GM12878 (cell line): ENCODE measurements around the gene AMPH. TPM values are rescaled to one million over a fixed set of nuclear protein-coding genes. Genes with fewer than 3 reads are reported as not detected.
A peak's percentile ranks its signal among the peaks of the same experiment; 100 is the strongest.

Experiments used
- ATAC-seq: fragments of 200-7000 bp; cut with Tn5 transposase; 3 replicates; pipeline ENCODE4 v1.9.1; 2020; ENCODE audit warnings: mild to moderate bottlenecking, moderate library complexity
- BruUV-seq: library from RNA; stranded (reverse); fragments of 400-500 nt; replicated peaks from 2 replicates; lab custom pipeline; 2021; lab: Mats Ljungman, UMichigan
- CTCF ChIA-PET: fragments of 300-600 bp; sonication (Branson Sonifier 250); formaldehyde crosslinking; extraction: SDS; loops from one replicate; lab custom pipeline; 2021; ENCODE audit warnings: inconsistent platforms; lab: Yijun Ruan, JAX
- POLR2A ChIA-PET: fragments of 350-600 bp; formaldehyde crosslinking; extraction: SDS; loops from one replicate; lab custom pipeline; 2021; ENCODE audit warnings: inconsistent platforms; lab: Charles Lee
- RAD21 ChIA-PET: fragments of 300-600 bp; sonication (Branson Sonifier 250); formaldehyde crosslinking; loops from one replicate; lab custom pipeline; 2023; ENCODE audit warnings: antibody characterized with exemption; ENCODE audit not compliant: unreplicated experiment; lab: Charles Lee
- SMC1A ChIA-PET: fragments of 300-600 bp; sonication (Branson Sonifier 250); formaldehyde crosslinking; loops from one replicate; lab custom pipeline; 2023; ENCODE audit not compliant: unreplicated experiment, uncharacterized antibody; lab: Charles Lee
- DNase-seq: peaks from one replicate; pipeline ENCODE4 v3.0.0-alpha.2; 2011; ENCODE audit warnings: low read depth, low spot score
- FAIRE-seq: peaks from 3 replicates; lab custom pipeline; 2011; peaks lifted over from hg19 to GRCh38; lab: Jason Lieb, UNC
- H2AFZ ChIP-seq: 2 replicates; pipeline ENCODE4 v1.6.0; 2011; ENCODE audit warnings: low read depth, low read length, control low read depth; ENCODE audit not compliant: control insufficient read depth
- H3K27ac ChIP-seq: 2 replicates; pipeline ENCODE4 v1.5.1; 2011; ENCODE audit warnings: control low read depth; ENCODE audit not compliant: control insufficient read depth, insufficient read depth
- H3K27me3 ChIP-seq, 2 experiments: replicated peaks in 1 of 2; 2 replicates each; pipeline versions ENCODE4 v1.6.0 to v1.6.1; 2011; ENCODE audit warnings: low read length in 1 of 2; ENCODE audit not compliant: control insufficient read depth in 2 of 2, insufficient read depth in 2 of 2
- H3K36me3 ChIP-seq, 2 experiments: 2 replicates each; pipeline ENCODE4 v1.5.1; 2011; ENCODE audit warnings: low read length in 1 of 2; ENCODE audit not compliant: control insufficient read depth in 2 of 2, insufficient read depth in 2 of 2
- H3K4me1 ChIP-seq: 2 replicates; pipeline ENCODE4 v1.6.1; 2011; ENCODE audit warnings: mild to moderate bottlenecking, low read length, moderate library complexity, mixed read lengths; ENCODE audit not compliant: control insufficient read depth, insufficient read depth
- H3K4me2 ChIP-seq: 2 replicates; pipeline ENCODE4 v1.6.0; 2011; ENCODE audit warnings: control low read depth; ENCODE audit not compliant: control insufficient read depth, insufficient read depth
- H3K4me3 ChIP-seq: fragments of 200-600 bp; sonication (generic); 2 replicates; pipeline ENCODE4 v1.5.1; 2016
- H3K79me2 ChIP-seq: 2 replicates; pipeline ENCODE4 v1.6.0; 2011; ENCODE audit warnings: low read length; ENCODE audit not compliant: control insufficient read depth, insufficient read depth
- H3K9ac ChIP-seq: 2 replicates; pipeline ENCODE4 v1.8.0; 2011; ENCODE audit warnings: low read length, control low read depth, mixed read lengths; ENCODE audit not compliant: control insufficient read depth, insufficient read depth
- H3K9me3 ChIP-seq: replicated peaks from 3 replicates; pipeline ENCODE4 v1.5.1; 2011; ENCODE audit warnings: mild to moderate bottlenecking, low read length; ENCODE audit not compliant: control insufficient read depth, insufficient read depth
- H4K20me1 ChIP-seq: 2 replicates; pipeline ENCODE4 v1.6.0; 2011; ENCODE audit not compliant: control insufficient read depth, insufficient read depth
- ATF2 ChIP-seq: IDR thresholded peaks from 2 replicates; pipeline ENCODE4 v1.6.1; 2012; ENCODE audit warnings: low read length, inconsistent platforms
- CEBPZ ChIP-seq: fragments of 150-350 bp; IDR thresholded peaks from 2 replicates; pipeline ENCODE4 v1.6.1; 2016; ENCODE audit warnings: low read depth, low read length
- CREB1 ChIP-seq: IDR thresholded peaks from 2 replicates; pipeline ENCODE4 v1.6.1; 2012; ENCODE audit warnings: low read depth, mild to moderate bottlenecking, inconsistent platforms
- CREM ChIP-seq: IDR thresholded peaks from 2 replicates; pipeline ENCODE4 v1.6.1; 2014; ENCODE audit warnings: antibody characterized with exemption, low read depth
- CTCF ChIP-seq, 3 experiments: IDR thresholded peaks in 2 of 3; conservative IDR thresholded peaks in 1 of 3; 2 replicates each; pipeline ENCODE4 v1.5.1; 2011; ENCODE audit warnings: low read depth in 3 of 3, low read length in 3 of 3, mild to moderate bottlenecking in 3 of 3, control low read depth in 2 of 3, moderate library complexity in 2 of 3, inconsistent platforms in 1 of 3, mixed read lengths in 1 of 3; ENCODE audit not compliant: control insufficient read depth in 2 of 3, insufficient read depth in 1 of 3; ENCODE audit errors: extremely low read depth in 1 of 3
- FOXM1 ChIP-seq: IDR thresholded peaks from 2 replicates; pipeline ENCODE4 v1.6.1; 2012; ENCODE audit warnings: low read depth, mild to moderate bottlenecking, inconsistent platforms, low read length, moderate library complexity
- IRF4 ChIP-seq: IDR thresholded peaks from 2 replicates; pipeline ENCODE4 v1.6.1; 2011; ENCODE audit warnings: low read depth, low read length
- KLF5 ChIP-seq: fragments of 450-650 bp; IDR thresholded peaks from 2 replicates; pipeline ENCODE4 v1.6.1; 2014; ENCODE audit warnings: mild to moderate bottlenecking; ENCODE audit not compliant: partially characterized antibody
- RAD21 ChIP-seq: IDR thresholded peaks from 2 replicates; pipeline ENCODE4 v1.6.1; 2011; ENCODE audit warnings: mild to moderate bottlenecking, low read depth, low read length, moderate library complexity; ENCODE audit not compliant: insufficient read depth
- RCOR1 ChIP-seq: conservative IDR thresholded peaks from 2 replicates; pipeline ENCODE4 v1.6.1; 2012; ENCODE audit warnings: low read depth, low read length, improper control_type of control experiment
- RFX5 ChIP-seq: IDR thresholded peaks from 2 replicates; pipeline ENCODE4 v1.6.1; 2011; ENCODE audit warnings: low read depth, low read length, improper control_type of control experiment
- SMAD5 ChIP-seq: IDR thresholded peaks from 2 replicates; pipeline ENCODE4 v1.6.1; 2016; ENCODE audit warnings: antibody characterized with exemption, low read depth
- SMC3 ChIP-seq: IDR thresholded peaks from 2 replicates; pipeline ENCODE4 v1.6.1; 2011; ENCODE audit warnings: low read length, improper control_type of control experiment, borderline replicate concordance
- SRF ChIP-seq, 2 experiments: IDR thresholded peaks; 2 replicates each; pipeline ENCODE4 v1.6.1; 2011; ENCODE audit warnings: low read depth in 2 of 2, low read length in 2 of 2, mild to moderate bottlenecking in 1 of 2, moderate library complexity in 1 of 2
- YY1 ChIP-seq: IDR thresholded peaks from 2 replicates; pipeline ENCODE4 v1.6.1; 2011; ENCODE audit warnings: low read depth, mild to moderate bottlenecking, low read length
- ZNF622 ChIP-seq: fragments of 450-650 bp; IDR thresholded peaks from 2 replicates; pipeline ENCODE4 v1.6.1; 2017; ENCODE audit warnings: mild to moderate bottlenecking, inconsistent platforms
- WGBS: methylation state at CpG from one replicate; pipeline ENCODE4 v1.1.6; 2016; ENCODE audit warnings: low lambda C conversion rate; ENCODE audit not compliant: insufficient replicate concordance, insufficient coverage; ENCODE audit errors: missing lambda C conversion rate; 5-methylcytosine and 5-hydroxymethylcytosine counted together
- in situ Hi-C: fragments of 300-500 bp; cut with MboI; formaldehyde crosslinking; loops from 9 replicates; pipeline ENCODE4 v1.14.3; 2018; ENCODE audit warnings: mixed read lengths
- intact Hi-C: fragments of 100-400 bp; cut with micrococcal nuclease; formaldehyde crosslinking; loops from one replicate; pipeline ENCODE4 v1.14.2; 2022; ENCODE audit not compliant: unreplicated experiment
- polyA plus RNA-seq, 11 experiments: library from polyadenylated mRNA; depleted of rRNA in 4 of 11; unstranded in 6 of 11; stranded (reverse) in 5 of 11; fragments of >200 nt; fragmentation: Nextera tagmentation in 4 of 11; fragmentation: Illumina TruSeq in 1 of 11; extraction: Ambion mirVana in 4 of 11; extraction: Trizol in 1 of 11; gene quantifications; 1 replicate in 1 of 11; 2 replicates in 10 of 11; pipeline versions ENCODE4 v1.2.1 to v1.2.3, GENCODE V29; 2011 to 2016; ENCODE audit warnings: inconsistent platforms in 2 of 11, missing spikeins in 2 of 11, low read depth in 1 of 11
- total RNA-seq, 4 experiments: library from RNA; depleted of rRNA in 3 of 4; stranded (reverse); fragments of >200 nt in 3 of 4; fragmentation: Illumina TruSeq in 1 of 4; extraction: Trizol in 1 of 4; gene quantifications; 2 replicates each; pipeline versions ENCODE4 v1.2.1 to v1.2.3, GENCODE V29; 2013 to 2021

The AMPH gene
- total and polyA plus RNA-seq, 10 of the 15 experiments (the other 5 are each of a cell fraction or from before 2014, with no cell fraction given): 0.03 to 0.24 (median 0.08) TPM; not detected in 2

GRCh38 chr7:38398725-38399321, 232.3 kb downstream of the AMPH start:
- Histone ChIP-seq H3K79me2 (no peaks in the 10 kb centered on the region), H3K27me3 (no peaks in the 10 kb centered on the region), H3K27ac (no peak overlapping the region), H3K4me3 (no peak overlapping the region), H3K4me2 (no peak overlapping the region), H3K9ac (no peak overlapping the region), H3K4me1 (peaks cover 10% of the 10 kb centered on the region), H2AFZ (no peak overlapping the region), H3K36me3 (no peaks in the 10 kb centered on the region), H4K20me1 (no peaks in the 10 kb centered on the region), H3K9me3 (no peaks in the 10 kb centered on the region; the same call in 2 of the 3 replicates)
- ChIA-PET SMC1A (interaction anchor here (1.0 to 4.0 kb wide), 11 partner anchors 10 to 1120 kb away, joined by 3 to 29 read pairs (median 3); no protein-coding TSS in a partner anchor), CTCF (interaction anchor here (0.7 to 3.1 kb wide), 30 partner anchors 8 to 732 kb away, joined by 3 to 59 read pairs (median 4); partner anchors contain the start of gene AMPH), POLR2A (no interaction called here), RAD21 (interaction anchor here (0.9 to 1.6 kb wide), 5 partner anchors 53 to 1122 kb away, joined by 3 to 10 read pairs (median 4); no protein-coding TSS in a partner anchor)
- 12% methylated on average over 9 of the region's 9 CpGs for WGBS
- in situ Hi-C loops: loop anchor here (5.0 kb wide), 1 partner anchor 263 kb away; no protein-coding TSS in a partner anchor
- TF ChIP-seq KLF5 (no peak), YY1 (0 out of 2 replicates have a peak, but pooled peaks have one; percentile 38), SRF (IDR thresholded peaks at IDR 0.05; ENCODE audit: low read depth in 2 of 2, low read length in 2 of 2) (no peak), RCOR1 (no peak), SMAD5 (no peak), ATF2 (no peak), RAD21 (peak; percentile 86), CREM (0 out of 2 replicates have a peak, but pooled peaks have one; percentile 36), IRF4 (no peak), ZNF622 (no peak), RFX5 (no peak), FOXM1 (0 out of 2 replicates have a peak, but pooled peaks have one; percentile 23), SMC3 (peak; percentile 95; the same call in 1 of the 2 replicates), CEBPZ (no peak), CREB1 (no peak), CTCF (IDR thresholded peaks at IDR 0.05 in 2 of 3, conservative IDR thresholded peaks at IDR 0.05 in 1 of 3; ENCODE audit: control insufficient read depth in 2 of 3, extremely low read depth in 1 of 3, insufficient read depth in 1 of 3, low read depth in 3 of 3, low read length in 3 of 3) (peak; percentile 84 to 90 (median 86))
- ATAC-seq (peak; percentile 80), FAIRE-seq (peak; percentile 88), DNase-seq (no peak)
- intact Hi-C loops: loop anchor here (1.0 to 10.0 kb wide), 4 partner anchors 156 to 1122 kb away; no protein-coding TSS in a partner anchor
- BruUV-seq: no TSS peak
